Lower lobe of right lung (tissue), 2 donors: Measurements from ENCODE around the gene TMEM54. TPM values are rescaled to one million over a fixed set of nuclear protein-coding genes. Genes with fewer than 3 reads are reported as not detected.

Source experiments
- ATAC-seq, 2 donors: fragments of 200-7000 bp; cut with Tn5 transposase; one replicate each; pipeline ENCODE4 v1.9.1; 2020 to 2022; ENCODE audit warnings: mild to moderate bottlenecking in 2 of 2, moderate library complexity in 2 of 2
- DNase-seq: peaks from one replicate; pipeline ENCODE4 v3.0.0-alpha.2; 2020
- H3K27ac ChIP-seq: fragments of 200-600 bp; one replicate; pipeline ENCODE4 v1.8.0; 2022
- H3K27me3 ChIP-seq: fragments of 200-600 bp; one replicate; pipeline ENCODE4 v1.8.0; 2022; ENCODE audit warnings: low read depth
- H3K36me3 ChIP-seq: fragments of 200-600 bp; one replicate; pipeline ENCODE4 v1.8.0; 2022; ENCODE audit warnings: mild to moderate bottlenecking
- H3K4me1 ChIP-seq: fragments of 200-600 bp; one replicate; pipeline ENCODE4 v1.8.0; 2022
- H3K4me3 ChIP-seq: fragments of 200-600 bp; one replicate; pipeline ENCODE4 v1.8.0; 2022; ENCODE audit warnings: mild to moderate bottlenecking
- H3K9me3 ChIP-seq: fragments of 200-600 bp; one replicate; pipeline ENCODE4 v1.8.0; 2022
- CTCF ChIP-seq: fragments of 200-600 bp; IDR thresholded peaks from one replicate; pipeline ENCODE4 v1.8.0; 2022; ENCODE audit warnings: antibody characterized with exemption, mild to moderate bottlenecking
- intact Hi-C: fragments of 100-400 bp; cut with DNase I; formaldehyde crosslinking; loops from one replicate; pipeline ENCODE4 v1.11.0; 2022
- total RNA-seq: library from RNA; stranded (reverse); fragmentation: NEBNext Ultra II Directional; extraction: Animal tissue kit (Norgen Biotek cat#: 25700); gene quantifications from one replicate; pipeline ENCODE4 v1.2.1, GENCODE V29; 2021
- donor health status: DM: no; HTN: yes; CAD: no; lungs with severe emphysema.

The TMEM54 gene
- total RNA-seq, 1 donor from 2014 or later: 44.0 TPM

GRCh38 chr1:32867151-32867550 lies 34.0 kb downstream of the TMEM54 start:
- intact Hi-C loops: no loop called here
- Histone ChIP-seq H3K27ac (no peak overlapping the region), H3K4me1 (peaks cover 13% of the 10 kb centered on the region), H3K27me3 (peaks cover 21% of the 10 kb centered on the region), H3K36me3 (peaks cover 13% of the 10 kb centered on the region), H3K9me3 (no peaks in the 10 kb centered on the region), H3K4me3 (no peak overlapping the region)
- no peak for ATAC-seq
- TF ChIP-seq CTCF: no peak
- no peak for DNase-seq

GRCh38 chr1:32865639-32866405 lies 35.4 kb downstream of the TMEM54 start:
- Histone ChIP-seq H3K27me3 (peaks cover 10% of the 10 kb centered on the region), H3K4me3 (no peak overlapping the region), H3K9me3 (no peaks in the 10 kb centered on the region), H3K4me1 (peaks cover 7% of the 10 kb centered on the region), H3K36me3 (peaks cover 18% of the 10 kb centered on the region), H3K27ac (no peak overlapping the region)
- no peak for DNase-seq
- TF ChIP-seq CTCF: no peak
- ATAC-seq: no peak
- intact Hi-C loops: no loop called here

- TF ChIP-seq CTCF: no peak
- H3K27ac ChIP-seq: no peak overlapping the region
- H3K4me1 ChIP-seq: no peaks in the 10 kb centered on the region
- intact Hi-C loops: no loop called here
- DNase-seq: no peak
- ATAC-seq: no peak
- H3K9me3 ChIP-seq: no peaks in the 10 kb centered on the region
- H3K36me3 ChIP-seq: peaks cover 20% of the 10 kb centered on the region
- H3K27me3 ChIP-seq: peaks cover under 1% of the 10 kb centered on the region
- no peak overlapping the region for H3K4me3 ChIP-seq
These were observed 36.7 kb downstream of the TMEM54 start for GRCh38 chr1:32864375-32865019.

- Histone ChIP-seq H3K27me3 (no peaks in the 10 kb centered on the region), H3K27ac (no peak overlapping the region), H3K36me3 (peaks cover 26% of the 10 kb centered on the region), H3K9me3 (no peaks in the 10 kb centered on the region), H3K4me1 (no peaks in the 10 kb centered on the region), H3K4me3 (no peak overlapping the region)
- TF ChIP-seq CTCF: no peak
- intact Hi-C loops: no loop called here
- no peak for DNase-seq
- ATAC-seq: no peak
These were observed 37.3 kb downstream of the TMEM54 start for GRCh38 chr1:32863881-32864245.

GRCh38 chr1:32863218-32863880 lies 37.8 kb downstream of the TMEM54 start:
- intact Hi-C loops: no loop called here
- Histone ChIP-seq H3K27me3 (no peaks in the 10 kb centered on the region), H3K36me3 (peaks cover 31% of the 10 kb centered on the region), H3K4me3 (no peak overlapping the region), H3K4me1 (no peaks in the 10 kb centered on the region), H3K27ac (no peak overlapping the region), H3K9me3 (no peaks in the 10 kb centered on the region)
- no peak for DNase-seq
- TF ChIP-seq CTCF: no peak
- ATAC-seq: no peak
